ENCODE data around the gene NDRG2.
"Not testable (repeated sequence)": the region's sequence is repeated elsewhere in the genome, so short reads cannot be mapped to it uniquely, and the experiment has no call there.

Gene NDRG2

DNA sequence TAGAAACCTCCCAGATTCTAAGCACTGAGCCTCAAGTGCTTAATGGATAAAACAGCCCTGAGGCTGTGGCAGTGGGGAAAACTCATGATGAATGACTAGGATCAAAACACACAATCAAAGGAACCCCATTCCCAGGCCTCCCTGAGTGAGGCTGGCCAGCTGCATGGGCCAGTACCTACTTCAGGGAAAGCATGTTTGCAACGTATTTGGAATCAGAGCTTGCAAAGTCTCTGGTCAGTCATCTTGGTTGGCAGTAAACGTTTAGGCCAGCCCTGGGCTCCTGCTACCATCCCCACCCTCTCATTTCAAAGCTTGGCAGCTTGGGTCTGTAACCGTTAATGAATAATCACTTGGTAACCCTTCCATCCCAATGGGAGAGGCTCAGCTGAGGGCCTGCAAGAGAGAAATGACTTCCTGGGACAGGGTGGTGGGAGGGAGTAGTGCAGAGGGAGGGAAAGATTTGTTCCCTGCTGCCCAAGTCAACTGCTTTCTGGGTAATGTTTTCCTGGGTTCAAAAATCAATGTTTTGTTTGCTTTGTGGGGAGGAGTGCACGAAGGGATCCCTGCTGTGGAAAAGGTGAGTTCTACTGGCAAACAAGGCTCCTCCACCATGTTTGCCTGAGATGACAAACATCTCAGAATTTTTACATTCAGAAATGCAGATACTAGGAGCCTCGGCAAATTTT, 30.7 kb upstream of the NDRG2 start:
- no peak for DNase-seq

DNA sequence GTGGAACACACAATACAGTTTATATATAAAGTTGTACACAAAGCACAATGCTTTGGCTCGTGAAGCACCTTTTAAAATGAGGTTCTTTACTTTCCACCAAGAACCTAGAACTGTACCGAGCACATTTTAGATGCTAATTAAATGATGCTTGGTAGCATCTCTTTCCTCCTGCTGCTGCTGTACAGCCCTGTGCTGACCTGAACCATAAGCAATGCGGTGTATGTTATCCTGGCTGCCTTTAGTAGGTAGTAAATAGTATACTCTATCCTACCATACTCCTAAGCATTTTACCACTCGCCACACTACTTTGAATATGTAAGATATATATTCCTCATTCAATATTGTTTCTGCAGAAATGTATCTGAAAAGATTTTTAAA, 29.9 kb upstream of the NDRG2 start:
- no peak for DNase-seq

DNA sequence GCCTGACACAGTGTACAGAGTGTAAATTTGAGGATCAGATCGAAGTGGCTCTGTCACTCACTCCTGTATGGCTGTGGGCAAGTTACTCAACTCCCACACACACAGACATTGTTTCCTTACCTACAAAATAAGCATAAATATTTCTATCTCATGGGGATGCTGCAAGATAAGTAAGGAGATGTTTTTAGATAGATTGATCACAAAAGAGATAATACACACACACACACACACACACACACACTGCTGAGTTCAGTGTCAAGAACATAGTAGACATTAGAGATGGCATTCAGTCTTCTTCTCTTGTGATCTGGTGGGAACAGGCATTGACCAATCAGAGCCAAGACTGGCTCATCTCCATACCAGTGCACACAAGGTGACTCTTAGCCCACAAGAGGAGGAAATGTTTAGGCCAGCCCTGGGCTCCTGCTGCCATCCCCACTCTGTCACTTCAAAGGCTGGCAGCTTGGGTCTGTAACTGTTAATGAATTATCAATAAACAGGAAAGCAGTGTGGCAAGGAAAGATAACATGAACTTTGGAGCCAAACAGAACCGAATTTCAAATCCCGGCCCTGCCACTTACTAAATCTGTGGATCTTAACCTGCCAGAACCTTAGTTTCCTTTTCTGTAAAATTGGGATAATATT, 29.4 kb upstream of the NDRG2 start:
- DNase-seq: no peak

DNA sequence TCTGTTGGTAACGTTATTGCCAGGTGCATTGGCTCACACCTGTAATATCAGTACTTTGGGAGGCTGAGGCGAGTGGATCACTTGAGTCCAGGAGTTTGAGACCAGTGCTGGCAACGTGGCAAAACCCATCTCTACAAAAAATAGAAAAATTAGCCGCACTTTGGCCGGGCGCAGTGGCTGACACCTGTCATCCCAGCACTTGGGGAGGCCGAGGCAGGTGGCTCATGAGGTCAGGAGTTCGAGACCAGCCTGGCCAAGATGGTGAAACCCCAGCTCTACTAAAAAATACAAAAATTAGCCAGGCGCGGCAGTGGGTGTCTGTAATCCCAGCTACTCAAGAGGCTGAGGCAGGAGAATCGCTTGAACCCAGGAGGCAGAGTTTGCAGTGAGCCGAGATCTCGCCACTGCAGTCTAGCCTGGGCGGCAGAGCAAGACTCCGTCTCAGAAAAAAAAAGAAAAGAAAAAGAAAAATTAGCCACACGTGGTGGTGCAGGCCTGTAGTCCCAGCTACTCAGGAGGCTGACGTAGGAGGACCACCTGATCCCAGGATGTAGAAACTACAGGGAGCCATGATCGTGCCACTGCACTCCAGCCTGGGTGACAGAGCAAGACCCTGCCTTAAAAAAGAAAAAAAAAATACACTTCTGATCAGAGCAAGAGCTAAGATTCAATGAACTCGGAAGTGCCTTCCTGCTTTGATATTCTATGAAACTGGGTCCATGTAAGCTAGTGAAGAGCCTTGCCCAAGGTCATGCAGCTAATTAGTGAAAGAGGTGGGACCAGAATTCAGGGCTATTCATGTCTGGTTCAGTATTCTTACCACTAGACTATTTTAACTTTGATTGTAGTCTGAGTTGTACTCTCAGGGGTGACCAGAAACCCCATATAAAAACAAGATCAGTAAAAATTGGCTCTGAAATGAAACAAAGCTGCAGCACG, 28.6 kb upstream of the NDRG2 start:
- DNase-seq: no peak

DNA sequence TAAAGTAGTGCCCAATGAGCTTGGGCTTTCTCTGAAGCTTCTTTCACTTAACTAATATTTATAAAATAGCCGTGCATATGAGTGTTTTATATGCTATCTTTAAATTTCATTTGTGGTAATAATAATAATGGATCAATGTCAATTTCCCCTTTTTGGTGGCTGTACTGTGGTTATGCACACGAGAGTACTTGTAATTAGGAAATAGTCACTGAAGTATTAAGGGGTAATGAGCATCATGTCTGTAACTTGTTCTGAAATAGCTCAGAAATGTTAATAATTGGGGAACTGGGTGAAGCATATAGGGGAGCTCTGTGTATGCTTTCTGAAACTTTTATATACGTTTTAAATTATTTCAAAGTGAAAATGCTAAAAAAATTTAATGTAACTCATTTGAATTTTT, 25.7 kb upstream of the NDRG2 start:
- DNase-seq: no peak

DNA sequence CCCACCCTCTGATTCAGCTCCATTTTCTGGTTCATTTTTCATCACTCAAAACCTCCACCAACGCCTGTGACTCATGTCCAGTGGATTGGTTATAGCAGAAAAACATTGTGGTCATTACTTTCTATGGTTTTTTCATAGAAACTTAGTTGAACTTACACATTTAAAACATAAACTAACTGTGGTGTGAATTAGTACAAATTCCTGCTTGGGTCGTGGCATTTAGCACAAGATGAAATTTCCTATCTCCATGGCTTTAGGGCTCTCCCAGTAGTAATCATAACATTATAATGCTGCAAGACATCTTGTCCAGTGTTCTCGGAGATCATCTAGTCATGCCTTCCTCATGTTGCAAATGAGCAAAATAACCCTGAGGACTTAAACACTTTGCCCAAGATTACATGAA, 24.4 kb upstream of the NDRG2 start:
- DNase-seq: no peak

DNA sequence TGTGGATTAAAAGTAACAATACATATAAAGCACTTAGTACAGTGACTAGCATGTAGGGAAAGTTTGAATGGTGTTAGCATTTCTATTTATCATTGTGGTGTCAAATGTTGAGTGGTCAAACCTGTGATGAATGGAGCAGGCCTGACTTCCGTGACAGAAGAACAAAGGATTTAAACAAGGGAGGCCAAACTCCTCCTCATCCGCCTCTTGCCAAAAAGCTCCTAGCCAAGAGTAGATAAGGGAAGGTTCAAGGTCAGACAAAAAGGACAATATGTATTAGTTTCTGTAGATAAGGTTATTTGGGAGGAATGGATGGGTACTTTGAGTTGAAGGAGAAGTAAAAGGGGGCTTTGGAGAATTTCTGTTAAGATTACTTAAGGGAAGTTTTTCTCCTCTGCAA, 23.8 kb upstream of the NDRG2 start:
- no peak for DNase-seq

DNA sequence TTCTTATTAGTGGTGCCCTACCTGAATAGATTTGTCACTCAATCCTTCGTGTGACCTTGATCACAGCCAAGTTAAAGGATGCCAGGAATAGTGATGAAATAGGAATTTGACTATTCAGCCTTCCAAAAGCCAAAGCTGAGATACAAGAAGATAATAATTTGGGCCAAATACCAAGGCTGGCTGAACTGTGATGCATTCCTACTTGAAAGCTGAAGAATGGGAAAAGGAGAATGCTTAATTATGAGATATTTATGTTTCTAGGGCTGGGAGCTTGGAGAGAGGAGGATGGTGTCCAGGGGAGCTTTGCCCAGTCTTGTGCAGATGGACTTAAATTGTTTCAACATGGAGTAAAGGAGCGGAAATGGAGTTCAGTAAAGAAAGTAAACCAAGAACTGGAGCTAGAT, 22.5 kb upstream of the NDRG2 start:
- DNase-seq: no peak

DNA sequence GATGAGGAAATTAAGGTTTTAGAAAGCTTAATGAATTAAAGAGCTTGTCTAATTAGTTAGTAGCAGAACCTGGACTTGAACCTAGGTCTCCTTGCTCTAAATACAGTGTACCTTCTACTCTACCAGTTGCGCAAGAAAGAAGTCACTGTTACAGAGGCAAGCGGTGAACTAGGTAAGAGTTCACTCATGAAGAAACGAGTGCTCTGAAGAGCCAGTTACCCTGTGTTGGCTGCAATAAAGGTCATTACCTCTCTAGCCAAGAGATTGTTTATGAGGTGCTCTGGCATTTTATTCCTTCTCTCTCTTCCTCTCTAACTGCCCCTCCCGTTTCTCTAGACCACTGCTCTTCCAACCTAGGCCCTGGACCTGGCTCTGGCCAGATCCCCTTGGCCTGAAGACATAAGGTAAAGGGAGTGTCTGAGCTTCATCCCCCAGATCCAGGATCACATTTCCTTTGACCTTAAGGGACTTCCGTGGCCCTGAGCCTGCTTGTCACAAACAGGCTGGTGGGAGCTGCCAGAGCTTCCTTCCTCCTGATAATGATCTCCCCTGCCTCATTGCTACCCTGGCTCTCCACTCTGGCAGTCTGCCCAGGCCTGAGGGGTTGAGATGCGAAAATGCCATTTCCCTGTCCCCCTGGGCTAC, 19.2 kb upstream of the NDRG2 start:
- DNase-seq: peak; percentile 39

DNA sequence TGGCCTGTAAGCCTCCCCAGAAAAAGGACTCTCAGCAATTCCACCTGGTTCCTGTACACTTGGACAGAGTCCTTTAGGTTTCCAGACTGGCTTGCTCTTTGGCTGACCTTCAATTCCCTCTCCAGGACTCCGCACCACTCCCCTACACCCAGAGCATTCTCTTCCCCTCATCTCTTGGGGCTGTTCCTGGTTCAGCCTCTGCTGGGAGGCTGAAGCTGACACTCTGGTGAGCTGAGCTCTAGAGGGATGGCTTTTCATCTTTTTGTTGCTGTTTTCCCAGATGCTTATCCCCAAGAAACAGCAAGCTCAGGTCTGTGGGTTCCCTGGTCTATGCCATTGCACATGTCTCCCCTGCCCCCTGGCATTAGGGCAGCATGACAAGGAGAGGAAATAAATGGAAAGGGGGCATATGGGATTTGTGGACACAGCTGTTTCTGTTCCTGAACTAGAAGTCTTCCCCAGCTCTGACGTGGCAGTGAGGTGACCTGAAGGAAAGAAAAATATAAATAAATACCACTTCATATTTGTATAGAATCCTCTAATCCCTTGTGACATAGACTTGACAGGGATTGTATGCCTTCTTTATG, 18.6 kb upstream of the NDRG2 start:
- DNase-seq: no peak

DNA sequence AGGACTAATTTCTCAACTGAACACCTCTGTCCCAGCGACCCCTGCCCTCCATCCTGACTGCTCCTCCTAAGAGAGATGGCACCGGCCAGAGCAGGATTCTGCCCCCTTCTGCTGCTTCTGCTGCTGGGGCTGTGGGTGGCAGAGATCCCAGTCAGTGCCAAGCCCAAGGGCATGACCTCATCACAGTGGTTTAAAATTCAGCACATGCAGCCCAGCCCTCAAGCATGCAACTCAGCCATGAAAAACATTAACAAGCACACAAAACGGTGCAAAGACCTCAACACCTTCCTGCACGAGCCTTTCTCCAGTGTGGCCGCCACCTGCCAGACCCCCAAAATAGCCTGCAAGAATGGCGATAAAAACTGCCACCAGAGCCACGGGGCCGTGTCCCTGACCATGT, 18.1 kb upstream of the NDRG2 start:
- no peak for DNase-seq

DNA sequence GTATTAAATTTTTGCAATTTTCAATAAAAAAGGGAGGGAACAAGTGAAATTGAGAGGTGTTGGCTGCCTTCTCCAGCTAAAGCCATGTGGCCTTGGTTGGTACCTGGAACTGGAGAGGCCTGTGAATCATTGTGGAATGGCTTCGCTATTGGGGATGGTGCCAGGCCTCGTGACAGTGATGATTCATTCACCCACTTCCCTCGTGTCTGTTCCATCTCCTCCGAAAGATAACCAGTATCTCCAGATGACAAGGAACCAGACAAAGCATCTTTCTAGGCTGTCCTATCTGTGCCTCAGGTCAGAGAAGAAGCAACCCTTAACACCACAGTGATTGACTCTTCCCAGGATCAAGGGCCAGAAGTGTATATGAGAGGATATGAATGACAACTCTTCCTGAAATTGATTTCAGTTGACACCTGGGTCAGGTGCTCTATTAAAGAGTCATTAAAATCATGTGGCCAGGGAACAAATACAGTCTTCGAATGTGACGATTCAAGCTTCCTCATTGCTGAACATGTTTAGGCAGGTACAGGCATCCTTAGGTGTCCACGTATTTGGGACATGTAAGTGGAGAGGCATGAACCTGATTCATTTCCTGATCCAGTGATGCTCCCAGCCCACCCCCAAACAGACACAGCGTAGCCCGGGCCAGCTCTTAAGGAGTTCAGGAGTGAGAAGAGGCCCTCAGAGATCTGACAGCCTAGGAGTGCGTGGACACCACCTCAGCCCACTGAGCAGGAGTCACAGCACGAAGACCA, 17.0 kb upstream of the NDRG2 start, which contains the start of gene RNASE7:
Gene RNASE7, plus strand, starts transcription at position 687 of the 758 bp plus-strand sequence. CDS start 631 bp downstream, outside the sequence.
- DNase-seq: peak; percentile 10

DNA sequence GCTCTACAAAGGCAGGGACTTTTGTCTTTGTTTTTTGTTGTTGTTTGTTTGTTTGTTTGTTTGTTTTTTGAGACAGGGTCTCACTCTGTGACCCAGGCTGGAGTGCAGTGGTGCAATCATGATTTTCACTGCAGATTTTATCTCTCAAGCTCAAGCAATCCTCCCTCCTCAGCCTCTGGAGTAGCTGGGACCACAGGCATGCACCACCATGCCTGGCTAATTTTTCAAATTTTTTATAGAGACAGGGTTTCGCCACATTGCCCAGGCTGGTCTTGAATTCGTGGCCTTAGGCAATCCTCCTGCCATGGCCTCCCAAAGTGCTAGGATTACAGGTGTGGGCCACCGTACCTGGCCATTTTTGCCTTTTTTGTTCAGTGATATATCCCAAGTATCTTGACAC, 16.1 kb upstream of the NDRG2 start:
- DNase-seq: not testable (repeated sequence)

DNA sequence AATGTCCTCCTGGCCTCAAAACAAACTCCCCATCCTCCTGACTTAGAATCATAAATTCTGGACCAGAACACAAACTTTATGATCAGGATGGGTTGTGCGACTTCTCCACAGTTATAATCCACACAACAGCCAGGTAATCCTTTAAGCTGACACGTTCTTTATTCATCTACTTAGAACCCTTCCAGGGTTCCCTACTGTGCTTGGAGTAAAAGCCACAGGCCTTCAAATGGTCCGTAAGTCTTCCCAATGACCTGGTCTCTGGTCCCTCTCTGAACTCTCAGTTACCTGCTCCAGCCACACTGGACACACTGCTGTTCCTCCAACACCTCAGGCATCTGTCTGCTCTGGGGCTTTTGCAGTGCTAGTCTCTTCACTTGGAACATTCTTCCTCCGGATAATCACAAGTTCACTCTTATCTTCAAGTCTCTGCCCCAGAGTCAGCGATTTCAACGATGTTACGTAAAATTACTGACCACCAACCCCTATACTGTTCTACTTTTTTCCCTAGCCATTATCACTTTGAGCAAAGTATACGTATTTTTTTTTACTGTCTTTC, 15.6 kb upstream of the NDRG2 start:
- DNase-seq: no peak

DNA sequence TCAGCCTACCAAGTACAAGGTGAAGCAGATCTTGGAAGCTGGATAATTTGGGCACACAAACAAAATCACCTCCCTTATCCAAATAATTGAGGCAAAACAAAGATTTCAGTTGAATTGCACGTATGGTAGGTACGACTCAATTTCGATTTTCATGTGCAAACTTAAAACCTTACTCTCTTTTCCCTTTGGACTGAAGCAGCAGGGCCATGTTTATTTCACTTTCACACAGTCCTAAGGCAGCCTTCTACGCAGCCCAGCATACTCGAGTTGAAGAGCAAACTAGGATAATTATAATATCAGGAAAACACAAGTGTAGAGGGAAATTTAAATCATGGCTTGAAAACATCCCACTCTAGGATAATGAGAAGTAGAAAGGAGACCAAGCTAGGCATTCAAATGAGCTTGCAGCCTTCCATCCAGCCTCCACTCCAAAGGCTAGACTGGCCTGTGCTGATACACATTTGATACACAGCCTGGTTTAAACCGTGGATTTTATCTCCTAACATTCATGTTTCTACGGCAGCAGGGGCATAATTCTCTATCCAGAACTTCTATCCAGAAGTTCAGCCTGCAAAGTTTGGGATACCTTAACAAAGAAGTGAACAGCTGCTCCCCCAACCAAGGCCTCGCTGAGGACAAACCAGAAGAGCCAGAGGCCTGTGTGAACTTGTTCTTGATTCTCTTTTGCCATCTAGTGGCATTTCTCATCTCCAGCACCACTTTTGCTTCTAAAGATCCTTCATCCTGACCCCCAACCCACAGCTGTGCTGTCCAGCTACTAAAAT, 14.9 kb upstream of the NDRG2 start:
- DNase-seq: peak; percentile 46

DNA sequence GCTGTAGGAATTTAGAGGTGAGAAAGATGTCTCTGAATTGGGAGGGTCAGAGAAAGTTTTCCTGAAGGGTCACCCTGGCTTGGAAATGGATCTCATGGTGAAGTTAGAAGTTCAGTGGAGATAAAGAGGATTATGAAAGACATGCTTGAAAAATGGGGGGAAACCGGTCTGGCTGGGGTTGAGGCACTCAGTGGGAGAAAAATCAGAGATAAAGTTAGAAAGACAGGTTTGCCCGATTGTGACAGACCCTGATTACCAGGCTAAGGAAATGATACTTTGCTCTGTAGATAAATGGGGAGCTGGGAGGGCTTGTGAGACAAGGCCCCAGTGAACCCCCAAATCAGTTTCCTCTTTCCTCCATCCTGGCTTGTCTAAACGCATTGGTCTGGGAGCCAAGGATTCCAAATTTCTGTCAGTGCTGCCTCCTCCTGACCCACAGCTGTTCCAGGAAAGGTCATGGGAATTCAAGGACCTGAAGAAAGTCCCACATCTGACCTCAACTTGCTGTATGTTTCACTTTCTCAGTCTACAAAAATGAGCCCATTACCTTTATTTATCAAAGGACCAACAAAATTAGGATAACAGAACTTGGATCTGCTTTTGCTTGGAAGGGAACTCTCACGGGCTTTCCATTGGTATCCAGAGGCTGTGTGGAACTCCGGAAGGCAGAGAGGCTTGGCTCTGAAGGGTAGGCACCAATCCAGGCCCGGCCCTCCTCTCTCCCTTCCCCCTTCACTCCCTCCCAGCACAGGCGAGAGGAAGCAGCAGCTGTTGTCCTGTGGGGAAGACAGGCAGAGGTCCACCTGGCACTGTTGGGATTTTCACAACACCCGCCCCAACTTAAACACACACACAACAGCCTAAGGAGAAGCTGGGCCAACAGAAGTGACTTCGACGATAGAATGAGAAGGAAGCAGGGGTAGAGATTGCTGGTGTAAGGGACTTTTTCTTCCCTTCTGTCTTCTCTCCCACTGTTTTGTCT, 13.9 kb upstream of the NDRG2 start:
- no peak for DNase-seq

DNA sequence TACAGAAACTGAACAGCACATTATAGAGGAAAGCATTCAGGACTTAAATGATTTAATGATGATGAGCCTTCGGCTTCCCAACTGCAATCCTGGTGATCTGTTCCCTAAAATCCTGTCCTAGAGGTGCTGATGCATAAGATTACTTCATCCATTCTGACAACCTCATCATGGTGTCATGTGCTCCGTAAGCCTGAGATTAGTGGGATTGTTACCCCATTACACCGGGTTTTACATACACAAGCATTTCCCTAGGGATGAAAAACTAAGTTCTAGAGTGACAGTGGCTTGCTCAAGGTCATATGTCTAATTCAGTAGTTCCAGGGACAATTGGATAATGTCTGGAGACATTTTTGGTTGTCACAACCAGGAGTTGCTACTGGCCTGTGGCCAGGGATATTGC, 12.3 kb upstream of the NDRG2 start:
- DNase-seq: no peak

DNA sequence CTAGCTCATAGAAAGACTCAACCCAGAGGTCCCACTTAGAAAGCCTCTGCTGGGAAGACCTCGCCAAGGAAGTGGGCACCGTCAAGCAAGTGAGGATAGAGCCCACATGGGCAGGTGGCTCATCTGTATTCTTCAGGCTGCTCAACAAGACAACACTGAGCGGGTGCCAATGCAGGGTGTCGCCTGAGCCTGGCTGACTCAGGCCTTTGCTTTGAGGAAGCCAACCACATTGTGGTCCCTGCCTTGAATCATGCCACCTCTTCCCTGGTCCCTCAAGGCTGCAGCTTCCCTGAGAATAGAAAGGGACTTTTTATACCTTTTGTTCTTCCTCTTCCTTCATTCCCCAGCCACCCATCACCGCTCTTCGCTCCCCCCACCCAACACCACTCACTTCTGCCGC, 11.9 kb upstream of the NDRG2 start:
- no peak for DNase-seq

DNA sequence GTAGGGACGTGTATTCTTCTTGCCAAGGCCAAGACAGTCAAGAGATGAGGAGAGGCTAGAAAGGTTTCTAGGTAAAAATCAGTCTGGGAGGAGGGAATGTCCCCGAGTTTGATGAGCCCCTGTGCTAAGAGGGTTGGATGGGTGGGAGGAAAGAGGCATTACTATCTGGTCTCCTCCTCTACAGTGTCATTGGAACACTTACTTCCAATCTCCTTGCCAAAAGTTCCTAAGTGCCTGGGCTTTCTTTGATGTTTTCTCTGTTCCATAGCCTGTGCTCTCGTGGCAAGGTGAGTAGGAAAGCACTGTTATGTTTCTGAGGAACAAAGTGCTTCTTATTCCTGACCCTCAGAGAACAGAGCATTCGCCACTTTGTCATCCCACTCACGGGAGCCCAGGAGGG, 9.8 kb upstream of the NDRG2 start, which contains the start of gene RNASE13:
Gene RNASE13, minus strand, starts transcription at position 101 of the 400 bp plus-strand sequence. CDS start 519 bp downstream, outside the sequence.
- DNase-seq: no peak

Measured in CD4-positive, alpha-beta T cell treated with Interleukin-6 for 4 hours (primary cell).